Measurements from ENCODE around the gene FSHR. TPM values are rescaled to one million over a fixed set of nuclear protein-coding genes. Genes with fewer than 3 reads are reported as not detected.

FSHR gene
- total RNA-seq, 1 donor from 2014 or later = not detected

DNA sequence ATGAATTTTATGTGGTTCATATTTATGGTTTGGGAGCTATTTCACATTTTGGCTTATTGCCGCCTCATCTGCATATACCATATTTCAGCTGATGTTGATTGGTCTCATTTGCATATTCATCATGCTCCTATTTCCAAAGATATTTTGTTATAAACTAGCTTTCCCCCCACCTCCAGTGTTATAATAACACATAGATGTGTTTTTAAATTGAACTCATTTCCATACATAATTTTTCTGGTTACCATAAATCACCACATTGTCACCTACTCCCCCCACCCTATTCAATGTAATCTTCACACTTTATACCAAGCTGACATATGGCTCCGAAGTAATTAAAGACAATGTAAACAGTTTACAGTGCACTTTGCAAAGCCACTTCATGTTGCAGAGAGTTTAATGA is 101.2 kb downstream of the FSHR start:
- intact Hi-C loops (cut with DNase I) = no loop called here
- H3K4me3 ChIP-seq = no peak overlapping the region
- no peak for DNase-seq (ENCODE audit: extremely low spot score in 2 of 2)

DNA sequence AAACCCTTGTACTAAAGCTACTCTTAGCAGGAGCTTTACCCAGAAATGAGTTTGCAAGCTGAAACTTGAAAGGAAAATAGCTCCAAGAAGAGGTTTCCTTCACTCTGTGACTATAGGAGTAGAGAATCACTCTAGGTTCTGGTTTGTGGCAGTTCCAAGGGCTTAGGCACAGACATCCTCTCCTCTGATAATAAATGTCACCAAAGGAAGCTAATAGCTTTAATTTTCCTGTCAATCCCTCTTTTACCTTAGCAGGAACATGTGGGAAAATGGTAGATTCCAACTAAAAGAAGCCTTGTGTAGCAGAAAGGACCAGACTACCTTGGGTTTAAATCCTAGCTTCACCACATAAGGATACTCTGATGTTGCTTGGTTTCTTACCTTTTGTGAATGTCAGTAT is 104.0 kb downstream of the FSHR start:
- H3K4me3 ChIP-seq = no peak overlapping the region
- no peak for DNase-seq (ENCODE audit: extremely low spot score in 2 of 2)
- no peak overlapping the region for H3K27ac ChIP-seq
- H3K36me3 ChIP-seq = no peaks in the 10 kb centered on the region
- intact Hi-C loops (cut with DNase I) = no loop called here
- no peaks in the 10 kb centered on the region for H3K9me3 ChIP-seq
- no peaks in the 10 kb centered on the region for H3K27me3 ChIP-seq
- TF ChIP-seq, protein P1, sequence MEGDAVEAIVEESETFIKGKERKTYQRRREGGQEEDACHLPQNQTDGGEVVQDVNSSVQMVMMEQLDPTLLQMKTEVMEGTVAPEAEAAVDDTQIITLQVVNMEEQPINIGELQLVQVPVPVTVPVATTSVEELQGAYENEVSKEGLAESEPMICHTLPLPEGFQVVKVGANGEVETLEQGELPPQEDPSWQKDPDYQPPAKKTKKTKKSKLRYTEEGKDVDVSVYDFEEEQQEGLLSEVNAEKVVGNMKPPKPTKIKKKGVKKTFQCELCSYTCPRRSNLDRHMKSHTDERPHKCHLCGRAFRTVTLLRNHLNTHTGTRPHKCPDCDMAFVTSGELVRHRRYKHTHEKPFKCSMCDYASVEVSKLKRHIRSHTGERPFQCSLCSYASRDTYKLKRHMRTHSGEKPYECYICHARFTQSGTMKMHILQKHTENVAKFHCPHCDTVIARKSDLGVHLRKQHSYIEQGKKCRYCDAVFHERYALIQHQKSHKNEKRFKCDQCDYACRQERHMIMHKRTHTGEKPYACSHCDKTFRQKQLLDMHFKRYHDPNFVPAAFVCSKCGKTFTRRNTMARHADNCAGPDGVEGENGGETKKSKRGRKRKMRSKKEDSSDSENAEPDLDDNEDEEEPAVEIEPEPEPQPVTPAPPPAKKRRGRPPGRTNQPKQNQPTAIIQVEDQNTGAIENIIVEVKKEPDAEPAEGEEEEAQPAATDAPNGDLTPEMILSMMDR (IDR thresholded peaks at IDR 0.05) = no peak
- no peak for TF ChIP-seq POLR2A (IDR thresholded peaks at IDR 0.05)
- TF ChIP-seq POLR2AphosphoS5 (IDR thresholded peaks at IDR 0.05; ENCODE audit: insufficient read depth in 1 of 2, low read depth in 1 of 2) = no peak
- no peaks in the 10 kb centered on the region for H3K4me1 ChIP-seq

More for the DNA sequence above, 101.2 kb downstream of the FSHR start:
- Histone ChIP-seq H3K4me1 (no peaks in the 10 kb centered on the region), H3K27ac (no peak overlapping the region), H3K9me3 (peaks cover 4% of the 10 kb centered on the region), H3K36me3 (no peaks in the 10 kb centered on the region), H3K27me3 (no peaks in the 10 kb centered on the region)
- TF ChIP-seq, protein P1 (IDR thresholded peaks at IDR 0.05) = no peak
- TF ChIP-seq POLR2A (IDR thresholded peaks at IDR 0.05) (no peak), POLR2AphosphoS5 (IDR thresholded peaks at IDR 0.05; ENCODE audit: insufficient read depth in 1 of 2, low read depth in 1 of 2) (no peak)

DNA sequence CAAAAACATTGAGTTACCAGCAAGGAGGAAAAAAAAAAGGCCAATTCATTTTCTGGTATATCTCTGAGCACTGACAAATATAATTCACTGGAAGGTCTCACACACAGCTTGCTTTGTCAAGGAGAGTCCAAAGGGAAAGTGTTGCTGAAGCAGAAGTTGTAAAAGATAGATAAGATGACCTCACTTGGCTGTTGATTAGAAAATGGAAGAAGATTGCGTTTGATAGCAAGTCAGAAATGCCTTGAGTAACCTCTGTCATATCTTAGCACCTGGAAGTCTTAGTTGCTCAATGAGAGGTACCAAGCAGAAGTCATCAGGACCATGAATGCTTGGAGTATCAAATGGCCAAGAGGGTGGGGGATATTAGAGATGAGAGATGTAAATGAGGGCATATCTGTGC is 105.2 kb downstream of the FSHR start:
- no peak overlapping the region for H3K27ac ChIP-seq
- no peak for TF ChIP-seq POLR2A (IDR thresholded peaks at IDR 0.05)
- TF ChIP-seq, protein P1 (IDR thresholded peaks at IDR 0.05) = no peak
- no peak for TF ChIP-seq POLR2AphosphoS5 (IDR thresholded peaks at IDR 0.05; ENCODE audit: insufficient read depth in 1 of 2, low read depth in 1 of 2)
- no peaks in the 10 kb centered on the region for H3K4me1 ChIP-seq
- no peaks in the 10 kb centered on the region for H3K36me3 ChIP-seq
- no peak for DNase-seq (ENCODE audit: extremely low spot score in 2 of 2)
- intact Hi-C loops (cut with DNase I) = no loop called here
- H3K9me3 ChIP-seq = no peaks in the 10 kb centered on the region
- no peak overlapping the region for H3K4me3 ChIP-seq
- H3K27me3 ChIP-seq = no peaks in the 10 kb centered on the region

- H3K9me3 ChIP-seq = no peaks in the 10 kb centered on the region
- no peak overlapping the region for H3K27ac ChIP-seq
- TF ChIP-seq, protein P1 (IDR thresholded peaks at IDR 0.05) = no peak
- TF ChIP-seq POLR2AphosphoS5 (IDR thresholded peaks at IDR 0.05; ENCODE audit: insufficient read depth in 1 of 2, low read depth in 1 of 2) = no peak
- no peak for TF ChIP-seq POLR2A (IDR thresholded peaks at IDR 0.05)
- H3K4me3 ChIP-seq = no peak overlapping the region
- DNase-seq (ENCODE audit: extremely low spot score in 2 of 2) = no peak
- no peaks in the 10 kb centered on the region for H3K4me1 ChIP-seq
- intact Hi-C loops (cut with DNase I) = no loop called here
- no peaks in the 10 kb centered on the region for H3K36me3 ChIP-seq
- no peaks in the 10 kb centered on the region for H3K27me3 ChIP-seq
Observed at GRCh38 chr2:49045083-49045482, 109.2 kb downstream of the FSHR start.

DNA sequence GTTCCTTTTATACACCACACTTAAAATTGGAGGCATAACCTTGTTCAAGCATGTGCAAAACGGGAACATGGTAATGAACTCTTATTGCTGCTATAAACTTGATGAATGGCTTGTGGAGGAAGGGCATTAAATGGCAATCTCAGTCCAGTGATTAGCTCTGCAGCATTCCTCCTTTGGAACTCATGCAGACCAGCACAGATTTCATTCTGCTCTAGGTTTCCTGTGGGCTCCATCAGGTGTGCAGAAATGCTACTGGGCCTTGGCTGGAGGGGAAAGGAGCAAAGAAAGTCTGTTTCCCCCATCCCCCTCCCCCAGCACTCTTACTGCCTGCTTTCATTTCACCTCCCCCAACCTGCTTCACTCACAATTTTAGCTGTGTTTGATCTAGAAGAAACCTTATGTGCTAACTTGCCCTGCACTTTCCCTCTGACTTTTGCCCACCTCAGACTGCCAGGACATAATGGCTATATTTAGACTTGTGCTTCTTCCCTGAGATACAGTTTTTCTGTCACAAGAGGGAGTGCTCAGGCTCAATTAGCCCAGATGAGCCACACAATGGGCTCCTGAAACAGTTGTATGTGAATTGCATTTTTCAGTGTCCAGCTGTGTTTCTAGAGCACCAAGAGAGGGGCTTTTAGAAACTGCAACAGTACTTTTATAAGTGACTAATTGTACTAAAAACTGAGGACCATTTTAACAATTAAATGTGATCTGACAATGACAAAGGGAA is 109.8 kb downstream of the FSHR start:
- no peaks in the 10 kb centered on the region for H3K4me1 ChIP-seq
- no peak for TF ChIP-seq POLR2AphosphoS5 (IDR thresholded peaks at IDR 0.05; ENCODE audit: insufficient read depth in 1 of 2, low read depth in 1 of 2)
- TF ChIP-seq, protein P1 (IDR thresholded peaks at IDR 0.05) = no peak
- TF ChIP-seq POLR2A (IDR thresholded peaks at IDR 0.05) = no peak
- H3K9me3 ChIP-seq = no peaks in the 10 kb centered on the region
- H3K4me3 ChIP-seq = no peak overlapping the region
- no peak for DNase-seq (ENCODE audit: extremely low spot score in 2 of 2)
- H3K27me3 ChIP-seq = no peaks in the 10 kb centered on the region
- H3K27ac ChIP-seq = no peak overlapping the region
- intact Hi-C loops (cut with DNase I) = no loop called here
- H3K36me3 ChIP-seq = no peaks in the 10 kb centered on the region
